HL-60 (cell line): ENCODE measurements around the gene SAP30L.

Source experiments
- DNase-seq, 2 experiments: peaks; one replicate each; pipeline ENCODE4 v3.0.0-alpha.2; 2010 to 2020; ENCODE audit warnings: low read depth in 1 of 2, low spot score in 1 of 2
- H3K27ac ChIP-seq: fragments of 250-450 bp; sonication (Bioruptor Pico); replicated peaks from 2 replicates; pipeline ENCODE4 v1.5.1; 2020; ENCODE audit warnings: mild to moderate bottlenecking, moderate library complexity
- H3K27me3 ChIP-seq: fragments of 250-450 bp; sonication (Bioruptor Pico); 2 replicates; pipeline ENCODE4 v1.5.1; 2021; ENCODE audit warnings: mild to moderate bottlenecking, moderate library complexity; ENCODE audit not compliant: insufficient read depth, poor library complexity, severe bottlenecking
- H3K4me3 ChIP-seq: replicated peaks from 2 replicates; pipeline ENCODE4 v1.5.1; 2011; ENCODE audit warnings: mild to moderate bottlenecking, control low read depth, low read length; ENCODE audit not compliant: insufficient read depth
- GABPA ChIP-seq: IDR thresholded peaks from 2 replicates; pipeline ENCODE4 v1.6.1; 2012; ENCODE audit warnings: low read depth
- POLR2AphosphoS5 ChIP-seq: IDR thresholded peaks from 2 replicates; pipeline ENCODE4 v1.6.1; 2012; ENCODE audit warnings: low read depth
- REST ChIP-seq: IDR thresholded peaks from 2 replicates; pipeline ENCODE4 v1.6.1; 2012; ENCODE audit warnings: low read depth; ENCODE audit not compliant: insufficient replicate concordance
- SPI1 ChIP-seq: IDR thresholded peaks from 2 replicates; pipeline ENCODE4 v1.6.1; 2012; ENCODE audit warnings: low read depth, mild to moderate bottlenecking, borderline replicate concordance
- TF ChIP-seq, protein P1 (sequence below): IDR thresholded peaks from one replicate; pipeline ENCODE4 v1.5.1; 2011; ENCODE audit warnings: low read length, control low read depth, inconsistent platforms; ENCODE audit not compliant: insufficient read depth

SAP30L gene

DNA sequence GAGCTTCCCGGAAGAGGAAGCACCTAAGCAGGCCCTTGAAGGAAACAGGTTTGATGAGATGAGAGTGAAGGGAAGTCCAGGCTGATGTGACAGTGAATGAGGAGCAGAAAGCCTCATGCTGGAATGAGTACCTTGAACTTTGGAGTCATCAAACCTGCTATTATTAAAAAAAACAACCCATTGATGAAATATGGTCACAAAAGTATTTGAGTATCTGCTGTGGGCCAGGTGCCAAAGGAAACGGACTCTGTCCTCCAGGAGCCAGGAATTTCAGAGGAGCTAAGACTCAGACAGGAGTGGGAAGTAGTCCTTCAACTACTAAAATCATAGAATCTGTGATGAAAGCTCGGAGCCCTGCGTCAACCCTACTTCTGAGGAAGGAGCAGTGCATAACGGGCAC, 20.4 kb downstream of the SAP30L start:
- H3K27ac ChIP-seq = no peak overlapping the region
- H3K4me3 ChIP-seq = no peak overlapping the region
- no peak for DNase-seq
- TF ChIP-seq, protein P1, sequence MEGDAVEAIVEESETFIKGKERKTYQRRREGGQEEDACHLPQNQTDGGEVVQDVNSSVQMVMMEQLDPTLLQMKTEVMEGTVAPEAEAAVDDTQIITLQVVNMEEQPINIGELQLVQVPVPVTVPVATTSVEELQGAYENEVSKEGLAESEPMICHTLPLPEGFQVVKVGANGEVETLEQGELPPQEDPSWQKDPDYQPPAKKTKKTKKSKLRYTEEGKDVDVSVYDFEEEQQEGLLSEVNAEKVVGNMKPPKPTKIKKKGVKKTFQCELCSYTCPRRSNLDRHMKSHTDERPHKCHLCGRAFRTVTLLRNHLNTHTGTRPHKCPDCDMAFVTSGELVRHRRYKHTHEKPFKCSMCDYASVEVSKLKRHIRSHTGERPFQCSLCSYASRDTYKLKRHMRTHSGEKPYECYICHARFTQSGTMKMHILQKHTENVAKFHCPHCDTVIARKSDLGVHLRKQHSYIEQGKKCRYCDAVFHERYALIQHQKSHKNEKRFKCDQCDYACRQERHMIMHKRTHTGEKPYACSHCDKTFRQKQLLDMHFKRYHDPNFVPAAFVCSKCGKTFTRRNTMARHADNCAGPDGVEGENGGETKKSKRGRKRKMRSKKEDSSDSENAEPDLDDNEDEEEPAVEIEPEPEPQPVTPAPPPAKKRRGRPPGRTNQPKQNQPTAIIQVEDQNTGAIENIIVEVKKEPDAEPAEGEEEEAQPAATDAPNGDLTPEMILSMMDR = no peak
- TF ChIP-seq SPI1 (no peak), REST (no peak), POLR2AphosphoS5 (no peak), GABPA (no peak)
- peaks cover 4% of the 10 kb centered on the region for H3K27me3 ChIP-seq

- DNase-seq = no peak
- Histone ChIP-seq H3K4me3 (no peak overlapping the region), H3K27ac (no peak overlapping the region), H3K27me3 (peaks cover 6% of the 10 kb centered on the region)
- TF ChIP-seq SPI1 (no peak), REST (no peak), GABPA (no peak), POLR2AphosphoS5 (no peak)
- TF ChIP-seq, protein P1 = no peak
Measured at GRCh38 chr5:154466671-154467070, 20.9 kb downstream of the SAP30L start.

DNA sequence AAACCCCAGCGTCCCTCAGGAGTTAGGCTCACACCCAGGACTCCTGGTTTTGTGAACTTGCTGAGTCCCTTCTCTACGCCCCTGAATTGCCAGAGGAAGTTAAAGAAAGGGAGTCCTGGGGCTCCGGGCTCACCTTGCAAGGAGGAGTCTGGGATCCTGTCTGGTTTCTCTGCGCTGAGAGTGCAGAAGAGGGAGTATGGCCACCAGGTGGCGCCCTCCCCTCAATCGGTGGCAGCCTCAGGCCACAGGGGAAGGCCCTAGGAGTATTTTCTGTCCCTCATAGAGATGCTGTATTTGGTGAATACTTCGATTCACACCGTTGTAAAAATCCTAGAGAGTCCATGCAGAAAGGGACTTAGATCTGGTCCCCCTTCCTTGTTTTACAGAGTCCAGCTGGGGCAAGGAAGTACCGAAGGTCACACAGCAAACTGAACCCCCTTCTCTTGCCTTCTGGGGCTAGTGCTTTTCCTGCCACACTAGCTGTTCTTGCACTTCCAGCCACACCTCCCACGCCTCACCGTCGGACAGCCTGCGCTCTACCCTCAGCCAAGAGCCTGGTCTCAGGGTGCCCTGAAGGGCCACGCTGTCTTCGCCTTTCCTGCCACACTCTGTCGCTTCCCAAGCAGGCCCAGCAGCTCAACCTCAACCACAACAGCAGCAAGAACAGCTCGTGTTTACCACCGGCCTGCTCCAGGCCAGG, 22.0 kb downstream of the SAP30L start:
- TF ChIP-seq, protein P1 = peak; percentile 90
- TF ChIP-seq SPI1 = no peak
- no peak for TF ChIP-seq POLR2AphosphoS5
- TF ChIP-seq REST = no peak
- TF ChIP-seq GABPA = no peak
- DNase-seq = peak; percentile 41 to 65
- H3K27me3 ChIP-seq = peaks cover 17% of the 10 kb centered on the region

More for the DNA sequence above, 22.0 kb downstream of the SAP30L start:
- H3K27ac ChIP-seq = no peak overlapping the region
- no peak overlapping the region for H3K4me3 ChIP-seq
